Measurements from ENCODE around the gene RNF113B. TPM values are rescaled to one million over a fixed set of nuclear protein-coding genes. Genes with fewer than 3 reads are reported as not detected.

Gene RNF113B
- total RNA-seq, 1 donor from 2014 or later: not detected

GRCh38 chr13:98204546-98204945, 27.5 kb upstream of the RNF113B start:
- DNase-seq (ENCODE audit: low spot score): no peak

GRCh38 chr13:98203646-98204326, 26.7 kb upstream of the RNF113B start:
- DNase-seq (ENCODE audit: low spot score): no peak

GRCh38 chr13:98201984-98202383, 24.9 kb upstream of the RNF113B start:
- no peak for DNase-seq (ENCODE audit: low spot score)

GRCh38 chr13:98201189-98201588, 24.1 kb upstream of the RNF113B start:
- DNase-seq (ENCODE audit: low spot score): no peak

GRCh38 chr13:98200211-98200878, 23.3 kb upstream of the RNF113B start:
- DNase-seq (ENCODE audit: low spot score): no peak

- no peak for DNase-seq (ENCODE audit: low spot score)
Measured at GRCh38 chr13:98199480-98199879, 22.4 kb upstream of the RNF113B start.

GRCh38 chr13:98198683-98199082, 21.6 kb upstream of the RNF113B start:
- no peak for DNase-seq (ENCODE audit: low spot score)

GRCh38 chr13:98195054-98195791, 18.2 kb upstream of the RNF113B start:
- DNase-seq (ENCODE audit: low spot score): no peak

- DNase-seq (ENCODE audit: low spot score): no peak
Measured at GRCh38 chr13:98192008-98192407, 14.9 kb upstream of the RNF113B start.

- DNase-seq (ENCODE audit: low spot score): no peak
Measured at GRCh38 chr13:98190889-98191444, 13.9 kb upstream of the RNF113B start.

- no peak for DNase-seq (ENCODE audit: low spot score)
Measured at GRCh38 chr13:98189841-98190505, 12.9 kb upstream of the RNF113B start.

GRCh38 chr13:98188544-98189166, 11.6 kb upstream of the RNF113B start:
- DNase-seq (ENCODE audit: low spot score): no peak

- no peak for DNase-seq (ENCODE audit: low spot score)
Measured at GRCh38 chr13:98187965-98188261, 10.8 kb upstream of the RNF113B start.

- no peak for DNase-seq (ENCODE audit: low spot score)
Measured at GRCh38 chr13:98187155-98187964, 10.3 kb upstream of the RNF113B start.

- DNase-seq (ENCODE audit: low spot score): no peak
Measured at GRCh38 chr13:98184792-98185191, 7.7 kb upstream of the RNF113B start.

GRCh38 chr13:98182589-98182988, 5.5 kb upstream of the RNF113B start:
- no peak for DNase-seq (ENCODE audit: low spot score)

GRCh38 chr13:98182153-98182552, 5.1 kb upstream of the RNF113B start:
- DNase-seq (ENCODE audit: low spot score): no peak

- DNase-seq (ENCODE audit: low spot score): no peak
Measured at GRCh38 chr13:98181111-98181815, 4.2 kb upstream of the RNF113B start.

GRCh38 chr13:98180092-98180491, 3.0 kb upstream of the RNF113B start:
- no peak for DNase-seq (ENCODE audit: low spot score)

- no peak for DNase-seq (ENCODE audit: low spot score)
Measured at GRCh38 chr13:98175823-98176222, 1.2 kb downstream of the RNF113B start.
